DND-41 (cell line): Measurements from ENCODE around the gene LYPD8.

Source experiments
- ATAC-seq: fragments of 200-7000 bp; cut with Tn5 transposase; 3 replicates; pipeline ENCODE4 v1.9.1; 2021; ENCODE audit warnings: low read depth; ENCODE audit not compliant: insufficient read depth
- DNase-seq: peaks from one replicate; pipeline ENCODE4 v3.0.0-alpha.2; 2020
- H2AFZ ChIP-seq: 2 replicates; pipeline ENCODE4 v1.6.0; 2012; ENCODE audit warnings: low read depth, low read length
- H3K27ac ChIP-seq: 2 replicates; pipeline ENCODE4 v1.5.1; 2012; ENCODE audit warnings: low read length, inconsistent platforms
- H3K27me3 ChIP-seq: fragments of 200-600 bp; sonication (generic); 2 replicates; pipeline ENCODE4 v1.6.0; 2012; ENCODE audit warnings: low read length, mild to moderate bottlenecking, inconsistent platforms; ENCODE audit not compliant: insufficient read depth, poor library complexity
- H3K36me3 ChIP-seq: 2 replicates; pipeline ENCODE4 v1.5.1; 2012; ENCODE audit warnings: low read length, inconsistent platforms; ENCODE audit not compliant: insufficient read depth
- H3K4me1 ChIP-seq: 2 replicates; pipeline ENCODE4 v1.5.1; 2012; ENCODE audit warnings: mild to moderate bottlenecking, low read length; ENCODE audit not compliant: insufficient read depth
- H3K4me2 ChIP-seq: 2 replicates; pipeline ENCODE4 v1.6.0; 2012; ENCODE audit warnings: mild to moderate bottlenecking, moderate library complexity, low read length, inconsistent platforms; ENCODE audit not compliant: insufficient read depth
- H3K4me3 ChIP-seq, 2 experiments: fragments of 200-600 bp in 1 of 2; shearing (Covaris generic) in 1 of 2; 2 replicates each; pipeline ENCODE4 v1.5.1; 2012 to 2016; ENCODE audit warnings: inconsistent platforms in 2 of 2, low read length in 2 of 2, mild to moderate bottlenecking in 2 of 2, low read depth in 1 of 2, moderate library complexity in 1 of 2
- H3K79me2 ChIP-seq: 2 replicates; pipeline ENCODE4 v1.6.0; 2012; ENCODE audit warnings: low read length, inconsistent platforms; ENCODE audit not compliant: insufficient read depth
- H3K9ac ChIP-seq: 2 replicates; pipeline ENCODE4 v1.6.0; 2012; ENCODE audit warnings: low read depth, mild to moderate bottlenecking, inconsistent platforms, low read length, moderate library complexity
- H3K9me3 ChIP-seq: 2 replicates; pipeline ENCODE4 v1.5.1; 2012; ENCODE audit warnings: low read length, moderate library complexity, mild to moderate bottlenecking, inconsistent platforms; ENCODE audit not compliant: insufficient read depth, severe bottlenecking
- H4K20me1 ChIP-seq: 2 replicates; pipeline ENCODE4 v1.6.0; 2012; ENCODE audit warnings: low read length; ENCODE audit not compliant: insufficient read depth
- EZH2 ChIP-seq: IDR thresholded peaks from 3 replicates; pipeline ENCODE4 v1.6.1; 2012; ENCODE audit warnings: borderline replicate concordance, low read depth, mild to moderate bottlenecking, moderate library complexity, low read length, inconsistent platforms; ENCODE audit not compliant: severe bottlenecking
- TF ChIP-seq, protein P1 (sequence below): IDR thresholded peaks from 2 replicates; pipeline ENCODE4 v1.5.1; 2012; ENCODE audit warnings: borderline replicate concordance, low read length, moderate library complexity, mild to moderate bottlenecking; ENCODE audit not compliant: poor library complexity, severe bottlenecking; ENCODE audit errors: extremely low read depth

The LYPD8 gene

DNA sequence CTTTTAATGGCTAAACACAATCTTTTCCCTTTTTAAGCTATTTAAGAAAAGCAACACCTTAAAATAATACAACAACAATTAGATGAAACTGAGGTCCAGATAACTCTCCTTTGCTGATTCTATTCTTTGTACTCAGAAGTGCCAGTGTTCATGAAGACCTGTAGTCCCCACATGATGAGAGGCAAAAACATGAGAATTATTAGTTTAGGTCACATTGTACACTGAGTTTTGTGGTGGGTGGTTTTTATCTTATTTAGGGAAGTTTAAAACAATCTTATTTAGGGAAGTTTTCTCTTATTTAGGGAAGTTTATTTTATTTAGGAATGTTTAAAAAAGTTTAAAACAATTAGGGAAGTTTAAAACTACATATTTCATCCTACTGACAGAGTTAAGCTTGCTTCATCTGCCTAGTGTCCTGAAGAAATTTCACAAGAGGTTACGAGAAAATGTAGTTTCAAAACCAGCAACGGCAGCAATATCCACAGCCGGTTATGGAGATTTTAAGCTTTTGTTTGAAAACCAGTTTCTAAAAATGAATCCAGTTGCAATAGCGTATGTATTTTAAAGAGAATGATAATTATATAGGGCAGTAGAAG, 45.2 kb downstream of the LYPD8 start:
- DNase-seq (no peak), ATAC-seq (no peak)
- H3K36me3 ChIP-seq = no peaks in the 10 kb centered on the region
- no peak overlapping the region for H3K9ac ChIP-seq
- H3K79me2 ChIP-seq = no peaks in the 10 kb centered on the region
- no peak overlapping the region for H3K4me2 ChIP-seq
- TF ChIP-seq, protein P1, sequence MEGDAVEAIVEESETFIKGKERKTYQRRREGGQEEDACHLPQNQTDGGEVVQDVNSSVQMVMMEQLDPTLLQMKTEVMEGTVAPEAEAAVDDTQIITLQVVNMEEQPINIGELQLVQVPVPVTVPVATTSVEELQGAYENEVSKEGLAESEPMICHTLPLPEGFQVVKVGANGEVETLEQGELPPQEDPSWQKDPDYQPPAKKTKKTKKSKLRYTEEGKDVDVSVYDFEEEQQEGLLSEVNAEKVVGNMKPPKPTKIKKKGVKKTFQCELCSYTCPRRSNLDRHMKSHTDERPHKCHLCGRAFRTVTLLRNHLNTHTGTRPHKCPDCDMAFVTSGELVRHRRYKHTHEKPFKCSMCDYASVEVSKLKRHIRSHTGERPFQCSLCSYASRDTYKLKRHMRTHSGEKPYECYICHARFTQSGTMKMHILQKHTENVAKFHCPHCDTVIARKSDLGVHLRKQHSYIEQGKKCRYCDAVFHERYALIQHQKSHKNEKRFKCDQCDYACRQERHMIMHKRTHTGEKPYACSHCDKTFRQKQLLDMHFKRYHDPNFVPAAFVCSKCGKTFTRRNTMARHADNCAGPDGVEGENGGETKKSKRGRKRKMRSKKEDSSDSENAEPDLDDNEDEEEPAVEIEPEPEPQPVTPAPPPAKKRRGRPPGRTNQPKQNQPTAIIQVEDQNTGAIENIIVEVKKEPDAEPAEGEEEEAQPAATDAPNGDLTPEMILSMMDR = no peak
- TF ChIP-seq EZH2 = no peak
- H3K27me3 ChIP-seq = no peaks in the 10 kb centered on the region
- H3K4me1 ChIP-seq = no peaks in the 10 kb centered on the region
- no peak overlapping the region for H3K27ac ChIP-seq
- peaks cover 23% of the 10 kb centered on the region for H3K9me3 ChIP-seq
- H4K20me1 ChIP-seq = no peaks in the 10 kb centered on the region
- H2AFZ ChIP-seq = no peak overlapping the region
- no peak overlapping the region for H3K4me3 ChIP-seq

DNA sequence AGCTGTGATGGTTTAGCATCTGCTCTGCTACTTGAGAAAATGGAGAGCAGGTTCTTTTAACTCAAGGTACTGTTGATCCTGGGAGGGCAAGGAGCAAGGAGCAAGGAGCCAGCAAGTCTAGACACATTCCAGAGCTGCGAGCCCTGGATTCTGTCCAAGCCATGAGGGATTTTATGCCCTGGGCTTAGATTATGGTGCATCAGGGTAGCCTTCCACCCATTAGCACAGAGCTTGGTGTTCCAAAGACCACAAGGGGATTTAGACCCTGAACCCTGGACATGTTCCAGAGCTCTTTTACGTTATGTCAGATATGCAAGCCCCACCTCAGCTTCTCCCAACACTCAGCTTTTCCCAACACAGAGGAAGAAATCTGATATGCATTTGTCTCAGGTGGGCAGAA, 51.0 kb downstream of the LYPD8 start:
- Histone ChIP-seq H3K27ac (no peak overlapping the region), H3K27me3 (no peaks in the 10 kb centered on the region), H2AFZ (no peak overlapping the region), H4K20me1 (no peaks in the 10 kb centered on the region), H3K36me3 (no peaks in the 10 kb centered on the region), H3K4me2 (no peak overlapping the region), H3K9ac (no peak overlapping the region), H3K9me3 (no peaks in the 10 kb centered on the region), H3K4me1 (no peaks in the 10 kb centered on the region), H3K4me3 (no peak overlapping the region), H3K79me2 (no peaks in the 10 kb centered on the region)
- no peak for DNase-seq
- ATAC-seq = no peak
- no peak for TF ChIP-seq EZH2
- TF ChIP-seq, protein P1 = no peak

DNA sequence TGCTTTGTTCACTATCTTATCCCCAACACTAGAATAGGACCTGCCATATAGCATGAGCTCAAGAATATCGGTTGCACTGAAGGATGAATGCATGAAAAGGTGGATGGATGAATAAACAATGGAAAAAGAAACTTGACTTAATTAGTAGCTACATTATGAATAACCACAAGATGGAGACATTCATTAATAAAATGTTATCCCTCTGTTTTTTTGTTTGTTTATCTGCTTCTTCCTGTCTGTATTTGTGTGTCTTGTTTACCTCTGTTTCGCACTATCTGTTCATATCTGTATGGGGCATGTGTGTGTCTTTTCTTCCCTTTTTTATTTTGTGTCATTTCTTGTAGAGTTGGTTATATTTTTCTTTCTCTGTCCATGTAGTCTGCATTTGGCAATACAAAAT, 51.9 kb downstream of the LYPD8 start:
- no peak overlapping the region for H3K4me2 ChIP-seq
- no peak for DNase-seq
- no peak overlapping the region for H3K27ac ChIP-seq
- no peak for ATAC-seq
- H3K36me3 ChIP-seq = no peaks in the 10 kb centered on the region
- H3K4me1 ChIP-seq = no peaks in the 10 kb centered on the region
- TF ChIP-seq, protein P1 = no peak
- TF ChIP-seq EZH2 = no peak
- H3K4me3 ChIP-seq = no peak overlapping the region
- no peaks in the 10 kb centered on the region for H4K20me1 ChIP-seq
- H3K9ac ChIP-seq = no peak overlapping the region
- no peaks in the 10 kb centered on the region for H3K79me2 ChIP-seq
- no peaks in the 10 kb centered on the region for H3K9me3 ChIP-seq
- H3K27me3 ChIP-seq = no peaks in the 10 kb centered on the region
- no peak overlapping the region for H2AFZ ChIP-seq

DNA sequence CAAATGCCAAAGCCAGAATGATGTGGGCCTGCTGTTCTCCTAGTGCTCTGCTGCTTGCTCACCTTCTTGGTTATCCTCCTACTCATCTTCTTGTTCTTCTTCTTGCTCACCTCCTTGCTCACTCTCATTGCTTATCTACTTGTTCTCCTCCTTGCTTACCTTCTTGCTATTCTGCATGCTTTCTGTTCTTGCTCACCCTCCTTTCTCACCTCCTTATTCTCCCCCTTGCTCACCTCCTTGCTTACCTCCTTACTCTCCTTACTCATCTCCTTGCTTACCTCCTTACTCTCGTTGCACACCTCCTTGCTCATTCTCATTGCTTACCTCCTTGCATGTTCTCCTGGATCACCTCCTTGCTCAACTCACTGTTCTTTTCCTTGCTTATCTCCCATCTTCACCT, 52.8 kb downstream of the LYPD8 start, which contains the start of gene OR14I1:
OR14I1 (minus strand) TSS at position 53 of the 400 bp plus-strand sequence.
- DNase-seq = no peak
- TF ChIP-seq, protein P1 = no peak
- TF ChIP-seq EZH2 = no peak

More for the DNA sequence above, 52.8 kb downstream of the LYPD8 start, which contains the start of gene OR14I1:
- H2AFZ ChIP-seq = no peak within 1 kb of the TSS
- no peaks in the 10 kb centered on the region for H4K20me1 ChIP-seq
- H3K4me2 ChIP-seq = no peak within 1 kb of the TSS
- no peak within 1 kb of the TSS for H3K4me3 ChIP-seq
- H3K4me1 ChIP-seq = no peaks in the 10 kb centered on the region
- H3K27me3 ChIP-seq = no peaks in the 10 kb centered on the region
- no peaks in the 10 kb centered on the region for H3K9me3 ChIP-seq
- no peaks in the 10 kb centered on the region for H3K79me2 ChIP-seq
- H3K9ac ChIP-seq = no peak within 1 kb of the TSS
- H3K27ac ChIP-seq = no peak within 1 kb of the TSS
- H3K36me3 ChIP-seq = no peaks in the 10 kb centered on the region
- ATAC-seq = no peak
